RWPE2 (cell line): ENCODE data around the gene RAB23.

Source experiments
- ATAC-seq: fragments of 200-7000 bp; cut with Tn5 transposase; 3 replicates; pipeline ENCODE4 v1.9.1; 2021; ENCODE audit warnings: low read depth
- DNase-seq: peaks from one replicate; pipeline ENCODE4 v3.0.0-alpha.2; 2020; ENCODE audit warnings: low spot score
- H3K27ac ChIP-seq: fragments of 450-650 bp; 2 replicates; pipeline ENCODE4 v1.5.1; 2017; ENCODE audit warnings: mild to moderate bottlenecking; ENCODE audit not compliant: poor library complexity, severe bottlenecking
- H3K27me3 ChIP-seq: fragments of 250-450 bp; sonication (Bioruptor Pico); 2 replicates; pipeline ENCODE4 v1.5.1; 2021; ENCODE audit warnings: mild to moderate bottlenecking, moderate library complexity; ENCODE audit not compliant: insufficient read depth, poor library complexity, severe bottlenecking
- H3K36me3 ChIP-seq: fragments of 250-450 bp; sonication (Bioruptor Pico); 2 replicates; pipeline ENCODE4 v1.5.1; 2020; ENCODE audit warnings: low read depth, mild to moderate bottlenecking, moderate library complexity
- H3K4me1 ChIP-seq: fragments of 250-450 bp; sonication (Bioruptor Pico); 2 replicates; pipeline ENCODE4 v1.5.1; 2021; ENCODE audit warnings: mild to moderate bottlenecking, moderate library complexity; ENCODE audit not compliant: insufficient read depth, poor library complexity, severe bottlenecking
- H3K4me3 ChIP-seq: fragments of 250-450 bp; sonication (Bioruptor Pico); 2 replicates; pipeline ENCODE4 v1.5.1; 2021; ENCODE audit warnings: mild to moderate bottlenecking, moderate library complexity; ENCODE audit not compliant: severe bottlenecking
- H3K9me3 ChIP-seq: fragments of 250-450 bp; sonication (Bioruptor Pico); 2 replicates; pipeline ENCODE4 v1.5.1; 2021; ENCODE audit warnings: mild to moderate bottlenecking, moderate library complexity; ENCODE audit not compliant: severe bottlenecking
- TF ChIP-seq, protein P1 (sequence below): fragments of 450-650 bp; IDR thresholded peaks from one replicate; pipeline ENCODE4 v1.5.1; 2017; ENCODE audit warnings: mild to moderate bottlenecking, moderate library complexity; ENCODE audit not compliant: poor library complexity, severe bottlenecking

The RAB23 gene

DNA sequence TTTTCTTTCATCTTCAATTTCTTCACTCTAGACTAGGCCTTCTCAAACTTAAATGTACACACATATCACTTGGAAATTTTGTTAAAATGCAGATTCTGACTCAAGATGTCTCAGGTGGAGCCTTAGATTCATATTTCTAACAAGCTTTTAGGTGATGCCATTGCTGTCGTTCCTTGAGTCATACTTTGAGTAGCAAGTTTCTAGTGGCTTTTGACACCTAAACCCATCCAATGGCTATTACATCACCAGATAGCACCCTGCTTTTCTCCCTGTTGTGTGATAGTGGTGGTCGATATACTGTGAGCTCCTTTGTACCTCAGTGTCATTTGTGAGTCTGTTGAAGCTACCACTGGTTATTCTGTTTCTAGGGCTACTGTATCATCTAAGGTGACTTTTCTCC is 84.8 kb downstream of the RAB23 start:
- no peak for ATAC-seq
- no peak overlapping the region for H3K27ac ChIP-seq
- no peak overlapping the region for H3K4me3 ChIP-seq
- no peak for DNase-seq
- no peaks in the 10 kb centered on the region for H3K4me1 ChIP-seq
- H3K27me3 ChIP-seq, result no peaks in the 10 kb centered on the region
- H3K9me3 ChIP-seq, result no peaks in the 10 kb centered on the region
- peaks cover 62% of the 10 kb centered on the region for H3K36me3 ChIP-seq
- TF ChIP-seq, protein P1, sequence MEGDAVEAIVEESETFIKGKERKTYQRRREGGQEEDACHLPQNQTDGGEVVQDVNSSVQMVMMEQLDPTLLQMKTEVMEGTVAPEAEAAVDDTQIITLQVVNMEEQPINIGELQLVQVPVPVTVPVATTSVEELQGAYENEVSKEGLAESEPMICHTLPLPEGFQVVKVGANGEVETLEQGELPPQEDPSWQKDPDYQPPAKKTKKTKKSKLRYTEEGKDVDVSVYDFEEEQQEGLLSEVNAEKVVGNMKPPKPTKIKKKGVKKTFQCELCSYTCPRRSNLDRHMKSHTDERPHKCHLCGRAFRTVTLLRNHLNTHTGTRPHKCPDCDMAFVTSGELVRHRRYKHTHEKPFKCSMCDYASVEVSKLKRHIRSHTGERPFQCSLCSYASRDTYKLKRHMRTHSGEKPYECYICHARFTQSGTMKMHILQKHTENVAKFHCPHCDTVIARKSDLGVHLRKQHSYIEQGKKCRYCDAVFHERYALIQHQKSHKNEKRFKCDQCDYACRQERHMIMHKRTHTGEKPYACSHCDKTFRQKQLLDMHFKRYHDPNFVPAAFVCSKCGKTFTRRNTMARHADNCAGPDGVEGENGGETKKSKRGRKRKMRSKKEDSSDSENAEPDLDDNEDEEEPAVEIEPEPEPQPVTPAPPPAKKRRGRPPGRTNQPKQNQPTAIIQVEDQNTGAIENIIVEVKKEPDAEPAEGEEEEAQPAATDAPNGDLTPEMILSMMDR, result no peak
